HepG2 (cell line): ENCODE data around the gene TUBG2. TPM values are rescaled to one million over a fixed set of nuclear protein-coding genes. Genes with fewer than 3 reads are reported as not detected.

ENCODE experiments used
- ATAC-seq: fragments of 200-7000 bp; cut with Tn5 transposase; 3 replicates; pipeline ENCODE4 v1.9.1; 2020; ENCODE audit warnings: mild to moderate bottlenecking, moderate library complexity
- BruUV-seq: library from RNA; stranded (reverse); fragments of 400-500 nt; replicated peaks from 2 replicates; lab custom pipeline; 2021; lab: Mats Ljungman, UMichigan
- CTCF ChIA-PET: fragments of 300-600 bp; formaldehyde crosslinking; extraction: SDS; loops from one replicate; lab custom pipeline; 2021; ENCODE audit warnings: low total read pairs, inconsistent platforms, low intra/inter-chr PET ratio; lab: Yijun Ruan, JAX
- POLR2A ChIA-PET: fragments of 350-600 bp; sonication (Branson Sonifier 250); formaldehyde crosslinking; loops from one replicate; lab custom pipeline; 2020; ENCODE audit warnings: antibody characterized with exemption, inconsistent platforms; lab: Yijun Ruan, JAX
- DNase-seq: peaks from one replicate; pipeline ENCODE4 v3.0.0-alpha.2; 2015; ENCODE audit warnings: low spot score
- FAIRE-seq: peaks from 3 replicates; lab custom pipeline; 2011; peaks lifted over from hg19 to GRCh38; lab: Jason Lieb, UNC
- H2AFZ ChIP-seq: one replicate; pipeline ENCODE4 v1.6.1; 2011; ENCODE audit warnings: low read length, inconsistent platforms
- H3K27ac ChIP-seq: fragments of 300-600 bp; 3 replicates; pipeline ENCODE4 v1.8.0; 2011; ENCODE audit warnings: mixed run types, mild to moderate bottlenecking, mixed read lengths, low read length, inconsistent platforms; ENCODE audit not compliant: insufficient read depth; ENCODE audit errors: extremely low read length
- H3K27me3 ChIP-seq, 2 experiments: fragments of 200-600 bp in 1 of 2; 2 replicates in 1 of 2; 3 replicates in 1 of 2; pipeline versions ENCODE4 v1.6.0 to v1.8.0; 2011; ENCODE audit warnings: low read length in 2 of 2, mild to moderate bottlenecking in 2 of 2, moderate library complexity in 2 of 2, inconsistent platforms in 1 of 2; ENCODE audit not compliant: insufficient read depth in 2 of 2, control insufficient read depth in 1 of 2
- H3K36me3 ChIP-seq, 2 experiments: fragments of 200-600 bp in 1 of 2; replicated peaks in 1 of 2; 2 replicates in 1 of 2; 3 replicates in 1 of 2; pipeline versions ENCODE4 v1.5.1 to v1.8.0; 2011; ENCODE audit warnings: low read length in 2 of 2, inconsistent platforms in 1 of 2; ENCODE audit not compliant: insufficient read depth in 2 of 2, control insufficient read depth in 1 of 2
- H3K4me1 ChIP-seq: 2 replicates; pipeline ENCODE4 v1.5.1; 2012; ENCODE audit warnings: low read length, inconsistent platforms; ENCODE audit not compliant: insufficient read depth
- H3K4me2 ChIP-seq: 2 replicates; pipeline ENCODE4 v1.6.0; 2011; ENCODE audit warnings: low read depth, low read length, inconsistent platforms
- H3K4me3 ChIP-seq, 3 experiments: fragments of 200-600 bp in 1 of 3; sonication (generic), shearing (Covaris generic) in 1 of 3; replicated peaks in 1 of 3; 2 replicates each; pipeline ENCODE4 v1.5.1; 2011 to 2016; ENCODE audit warnings: low read length in 3 of 3, inconsistent platforms in 2 of 3, low read depth in 2 of 3, mild to moderate bottlenecking in 2 of 3, control low read depth in 1 of 3, mixed read lengths in 1 of 3; ENCODE audit not compliant: insufficient read depth in 1 of 3
- H3K79me2 ChIP-seq: one replicate; pipeline ENCODE4 v1.6.1; 2011; ENCODE audit warnings: low read length, inconsistent platforms; ENCODE audit not compliant: insufficient read depth
- H3K9ac ChIP-seq: 2 replicates; pipeline ENCODE4 v1.6.0; 2011; ENCODE audit warnings: mild to moderate bottlenecking, low read depth, low read length, inconsistent platforms; ENCODE audit not compliant: insufficient read depth
- H3K9me3 ChIP-seq: 2 replicates; pipeline ENCODE4 v1.5.1; 2012; ENCODE audit warnings: mild to moderate bottlenecking, low read length
- H4K20me1 ChIP-seq: 2 replicates; pipeline ENCODE4 v1.6.0; 2011; ENCODE audit warnings: inconsistent platforms, mild to moderate bottlenecking, low read length, moderate library complexity; ENCODE audit not compliant: insufficient read depth
- CENPX ChIP-seq: sonication (generic); formaldehyde crosslinking; IDR thresholded peaks from 2 replicates; pipeline ENCODE4 v1.9.0; 2021; ENCODE audit warnings: mild to moderate bottlenecking, missing genetic modification reagents, moderate library complexity
- CREB1 ChIP-seq, 2 experiments: fragments of 450-650 bp in 1 of 2; IDR thresholded peaks; 2 replicates each; pipeline ENCODE4 v1.6.1; 2016 to 2017; ENCODE audit warnings: control low read depth in 1 of 2, mild to moderate bottlenecking in 1 of 2, missing compliant biosample characterization in 1 of 2, missing genetic modification characterization in 1 of 2
- DMAP1 ChIP-seq: IDR thresholded peaks from 2 replicates; pipeline ENCODE4 v1.6.1; 2016
- FOSL2 ChIP-seq: sonication (generic); formaldehyde crosslinking; IDR thresholded peaks from 2 replicates; pipeline ENCODE4 v1.4.0; 2020; ENCODE audit warnings: missing genetic modification reagents
- ISL2 ChIP-seq: sonication (generic); formaldehyde crosslinking; IDR thresholded peaks from 2 replicates; pipeline ENCODE4 v1.5.0; 2020; ENCODE audit warnings: missing genetic modification reagents
- KDM2A ChIP-seq: sonication (generic); formaldehyde crosslinking; IDR thresholded peaks from 2 replicates; pipeline ENCODE4 v1.4.0; 2020; ENCODE audit warnings: low read depth, missing genetic modification reagents, borderline replicate concordance
- MIXL1 ChIP-seq: IDR thresholded peaks from 2 replicates; pipeline ENCODE4 v1.6.1; 2016
- POGZ ChIP-seq: sonication (generic); formaldehyde crosslinking; IDR thresholded peaks from 2 replicates; pipeline ENCODE4 v1.4.0; 2020; ENCODE audit warnings: mild to moderate bottlenecking, missing genetic modification reagents
- SAFB2 ChIP-seq: sonication (generic); formaldehyde crosslinking; IDR thresholded peaks from 2 replicates; pipeline ENCODE4 v1.5.1; 2020; ENCODE audit warnings: missing genetic modification reagents, low read depth, mild to moderate bottlenecking, borderline replicate concordance
- SALL1 ChIP-seq: sonication (generic); formaldehyde crosslinking; IDR thresholded peaks from 2 replicates; pipeline ENCODE4 v1.8.0; 2022; ENCODE audit warnings: mild to moderate bottlenecking, missing genetic modification reagents
- SMAD1 ChIP-seq: sonication (generic); formaldehyde crosslinking; IDR thresholded peaks from 2 replicates; pipeline ENCODE4 v1.4.0; 2020; ENCODE audit warnings: missing genetic modification reagents, low read depth, mild to moderate bottlenecking, borderline replicate concordance
- TCF7 ChIP-seq: sonication (generic); IDR thresholded peaks from 2 replicates; pipeline ENCODE4 v1.6.1; 2016; ENCODE audit warnings: antibody characterized with exemption, low read depth
- YY1 ChIP-seq: IDR thresholded peaks from 2 replicates; pipeline ENCODE4 v1.6.1; 2011; ENCODE audit warnings: low read length, low read depth, moderate library complexity, mild to moderate bottlenecking; ENCODE audit not compliant: insufficient read depth, insufficient replicate concordance
- ZFP36L1 ChIP-seq: sonication (generic); formaldehyde crosslinking; IDR thresholded peaks from 2 replicates; pipeline ENCODE4 v1.8.0; 2022; ENCODE audit warnings: mild to moderate bottlenecking, missing genetic modification reagents, moderate library complexity
- ZNF329 ChIP-seq: sonication (generic); formaldehyde crosslinking; IDR thresholded peaks from 2 replicates; pipeline ENCODE4 v1.9.0; 2021; ENCODE audit warnings: low read depth, mild to moderate bottlenecking, missing genetic modification reagents
- ZNF331 ChIP-seq: sonication (generic); formaldehyde crosslinking; IDR thresholded peaks from 2 replicates; pipeline ENCODE4 v1.4.0; 2020; ENCODE audit warnings: missing genetic modification reagents
- ZNF432 ChIP-seq: sonication (generic); formaldehyde crosslinking; IDR thresholded peaks from 2 replicates; pipeline ENCODE4 v1.5.0; 2020; ENCODE audit warnings: missing genetic modification reagents, mild to moderate bottlenecking, borderline replicate concordance
- ZNF530 ChIP-seq: sonication (generic); formaldehyde crosslinking; IDR thresholded peaks from 2 replicates; pipeline ENCODE4 v1.5.0; 2020; ENCODE audit warnings: low read depth, mild to moderate bottlenecking, missing genetic modification reagents
- ZNF652 ChIP-seq: IDR thresholded peaks from 2 replicates; pipeline ENCODE4 v1.6.1; 2016; ENCODE audit warnings: low read depth, borderline replicate concordance
- ZNF747 ChIP-seq: sonication (generic); formaldehyde crosslinking; IDR thresholded peaks from 2 replicates; pipeline ENCODE4 v1.8.1; 2023; ENCODE audit warnings: missing genetic modification reagents, mild to moderate bottlenecking, borderline replicate concordance
- ZNF780A ChIP-seq: sonication (generic); formaldehyde crosslinking; IDR thresholded peaks from 2 replicates; pipeline ENCODE4 v1.8.0; 2022; ENCODE audit warnings: mild to moderate bottlenecking, missing genetic modification reagents, moderate library complexity
- ZNF841 ChIP-seq: sonication (generic); formaldehyde crosslinking; IDR thresholded peaks from 2 replicates; pipeline ENCODE4 v1.8.1; 2023; ENCODE audit warnings: missing genetic modification reagents, borderline replicate concordance
- WGBS: methylation state at CpG from one replicate; pipeline ENCODE4 v1.1.6; 2017; ENCODE audit warnings: low lambda C conversion rate; 5-methylcytosine and 5-hydroxymethylcytosine counted together
- in situ Hi-C: cut with HindIII; loops from 2 replicates; pipeline ENCODE4 v1.10.0; 2017; ENCODE audit warnings: low pct_unique_long_range_greater_than_20kb; ENCODE audit not compliant: extremely low pct_ligation_motif_present
- intact Hi-C: fragments of 100-400 bp; cut with micrococcal nuclease; formaldehyde crosslinking; loops from one replicate; pipeline ENCODE4 v1.10.0; 2022; ENCODE audit not compliant: unreplicated experiment
- polyA plus RNA-seq, 8 experiments: library from polyadenylated mRNA; depleted of rRNA in 3 of 8; stranded (reverse) in 7 of 8; unstranded in 1 of 8; fragments of >200 nt; fragmentation: Illumina TruSeq in 4 of 8; extraction: Trizol in 4 of 8; gene quantifications; 2 replicates each; pipeline versions ENCODE4 v1.2.1 to v1.2.3, GENCODE V29; 2011 to 2016; ENCODE audit warnings: low read depth in 4 of 8, missing spikeins in 1 of 8, mixed read lengths in 1 of 8; ENCODE audit not compliant: insufficient read depth in 1 of 8
- total RNA-seq, 5 experiments: library from RNA; depleted of rRNA; stranded (reverse); fragments of >200 nt; fragmentation: Illumina TruSeq; extraction: Trizol; gene quantifications; 2 replicates each; pipeline ENCODE4 v1.2.3, GENCODE V29; 2016; ENCODE audit warnings: low read depth in 1 of 5
- TF ChIP-seq, protein P1 (sequence below): conservative IDR thresholded peaks from 2 replicates; pipeline ENCODE4 v1.6.1; 2018; ENCODE audit warnings: missing genetic modification reagents
- TF ChIP-seq, protein P2 (sequence below): sonication (generic); formaldehyde crosslinking; IDR thresholded peaks from 2 replicates; pipeline ENCODE4 v1.5.0; 2020; ENCODE audit warnings: missing genetic modification reagents

TUBG2 gene
- total and polyA plus RNA-seq, 2 of the 13 experiments (the other 11 are each of a cell fraction or from before 2014, with no cell fraction given), result 16.0 to 42.3 TPM

- BruUV-seq, result no TSS peak
- in situ Hi-C loops, result no loop called here
- TF ChIP-seq SMAD1 (CRISPR knock-in tag), result no peak
- TF ChIP-seq YY1, result peak; percentile 18
- TF ChIP-seq KDM2A (CRISPR knock-in tag), result peak; percentile 79
- TF ChIP-seq ZNF747 (CRISPR knock-in tag), result no peak
- TF ChIP-seq, protein P1, sequence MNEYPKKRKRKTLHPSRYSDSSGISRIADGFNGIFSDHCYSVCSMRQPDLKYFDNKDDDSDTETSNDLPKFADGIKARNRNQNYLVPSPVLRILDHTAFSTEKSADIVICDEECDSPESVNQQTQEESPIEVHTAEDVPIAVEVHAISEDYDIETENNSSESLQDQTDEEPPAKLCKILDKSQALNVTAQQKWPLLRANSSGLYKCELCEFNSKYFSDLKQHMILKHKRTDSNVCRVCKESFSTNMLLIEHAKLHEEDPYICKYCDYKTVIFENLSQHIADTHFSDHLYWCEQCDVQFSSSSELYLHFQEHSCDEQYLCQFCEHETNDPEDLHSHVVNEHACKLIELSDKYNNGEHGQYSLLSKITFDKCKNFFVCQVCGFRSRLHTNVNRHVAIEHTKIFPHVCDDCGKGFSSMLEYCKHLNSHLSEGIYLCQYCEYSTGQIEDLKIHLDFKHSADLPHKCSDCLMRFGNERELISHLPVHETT, result no peak
- TF ChIP-seq ISL2 (CRISPR knock-in tag), result no peak
- TF ChIP-seq ZNF652, result peak; percentile 66
- no peak for TF ChIP-seq ZNF432
- TF ChIP-seq SALL1, result peak; percentile 63; the same call in 1 of the 2 replicates
- TF ChIP-seq TCF7, result no peak
- TF ChIP-seq ZFP36L1 (CRISPR knock-in tag), result 0 out of 2 replicates have a peak, but pooled peaks have one; percentile 30
- TF ChIP-seq FOSL2 (CRISPR knock-in tag), result peak; percentile 42
- TF ChIP-seq CREB1 (IDR thresholded peaks at IDR 0.05), result no peak
- TF ChIP-seq CREB1 (CRISPR knock-in tag; IDR thresholded peaks at IDR 0.05), result no peak
- TF ChIP-seq, protein P2, sequence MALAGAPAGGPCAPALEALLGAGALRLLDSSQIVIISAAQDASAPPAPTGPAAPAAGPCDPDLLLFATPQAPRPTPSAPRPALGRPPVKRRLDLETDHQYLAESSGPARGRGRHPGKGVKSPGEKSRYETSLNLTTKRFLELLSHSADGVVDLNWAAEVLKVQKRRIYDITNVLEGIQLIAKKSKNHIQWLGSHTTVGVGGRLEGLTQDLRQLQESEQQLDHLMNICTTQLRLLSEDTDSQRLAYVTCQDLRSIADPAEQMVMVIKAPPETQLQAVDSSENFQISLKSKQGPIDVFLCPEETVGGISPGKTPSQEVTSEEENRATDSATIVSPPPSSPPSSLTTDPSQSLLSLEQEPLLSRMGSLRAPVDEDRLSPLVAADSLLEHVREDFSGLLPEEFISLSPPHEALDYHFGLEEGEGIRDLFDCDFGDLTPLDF (CRISPR knock-in tag), result no peak
- TF ChIP-seq MIXL1 (CRISPR knock-in tag), result peak; percentile 25; the same call in 1 of the 2 replicates
- TF ChIP-seq CENPX, result no peak
- TF ChIP-seq DMAP1, result no peak; the same call in none of the 2 replicates
- TF ChIP-seq ZNF331 (CRISPR knock-in tag), result peak; percentile 80
- no peak for TF ChIP-seq ZNF841 (CRISPR knock-in tag)
- no peak for TF ChIP-seq POGZ (CRISPR knock-in tag)
- no peak for TF ChIP-seq ZNF530 (CRISPR knock-in tag)
- TF ChIP-seq ZNF329, result no peak
- TF ChIP-seq SAFB2 (CRISPR knock-in tag), result no peak
- TF ChIP-seq ZNF780A (CRISPR knock-in tag), result no peak
These were observed 40.5 kb upstream of the TUBG2 start for GRCh38 chr17:42618442-42619150.

More at GRCh38 chr17:42618442-42619150, 40.5 kb upstream of the TUBG2 start:
- Histone ChIP-seq H3K4me2 (peak overlapping the region; percentile 70), H4K20me1 (no peaks in the 10 kb centered on the region), H3K79me2 (no peaks in the 10 kb centered on the region), H2AFZ (peak overlapping the region; percentile 19), H3K9ac (0 out of 2 replicates have a peak overlapping the region, but pooled peaks have one; percentile 10), H3K9me3 (no peaks in the 10 kb centered on the region), H3K36me3 (peaks cover 13 to 18% of the 10 kb centered on the region in 2 experiments; a peak in 4 of 5 replicates), H3K4me3 (peak overlapping the region in 2 of 3 experiments; percentile 23 to 37; a peak in 3 of 6 replicates), H3K4me1 (peaks cover 35% of the 10 kb centered on the region), H3K27me3 (no peaks in the 10 kb centered on the region), H3K27ac (peak overlapping the region; percentile 24)
- ChIA-PET CTCF (interaction anchor here (1.5 to 1.9 kb wide), 2 partner anchors 9 to 62 kb away, joined by 6 read pairs; partner anchors contain the start of genes CCR10, RETREG3 and TUBG1), POLR2A (interaction anchor here (0.6 to 4.6 kb wide), 11 partner anchors 9 to 329 kb away, joined by 3 to 50 read pairs (median 7); partner anchors contain the start of genes PLEKHH3, PSMC3IP, RETREG3 and TUBG1)
- DNase-seq, result peak; percentile 82
- peak; percentile 95 for FAIRE-seq
- intact Hi-C loops, result loop anchor here (1.0 to 5.0 kb wide), 3 partner anchors 39 to 64 kb away; partner anchors contain the start of genes CNTNAP1, PLEKHH3 and TUBG2
- ATAC-seq, result peak; percentile 94
- 16% methylated on average over 9 of the region's 9 CpGs for WGBS
